HG03064 (cell line): ENCODE measurements around the gene TBC1D10A.

Experiments
- ATAC-seq: cut with Tn5 transposase; IDR thresholded peaks from one replicate; pipeline ENCODE4 v1.9.1; 2021; ENCODE audit warnings: low read depth; ENCODE audit not compliant: unreplicated experiment

TBC1D10A gene

DNA sequence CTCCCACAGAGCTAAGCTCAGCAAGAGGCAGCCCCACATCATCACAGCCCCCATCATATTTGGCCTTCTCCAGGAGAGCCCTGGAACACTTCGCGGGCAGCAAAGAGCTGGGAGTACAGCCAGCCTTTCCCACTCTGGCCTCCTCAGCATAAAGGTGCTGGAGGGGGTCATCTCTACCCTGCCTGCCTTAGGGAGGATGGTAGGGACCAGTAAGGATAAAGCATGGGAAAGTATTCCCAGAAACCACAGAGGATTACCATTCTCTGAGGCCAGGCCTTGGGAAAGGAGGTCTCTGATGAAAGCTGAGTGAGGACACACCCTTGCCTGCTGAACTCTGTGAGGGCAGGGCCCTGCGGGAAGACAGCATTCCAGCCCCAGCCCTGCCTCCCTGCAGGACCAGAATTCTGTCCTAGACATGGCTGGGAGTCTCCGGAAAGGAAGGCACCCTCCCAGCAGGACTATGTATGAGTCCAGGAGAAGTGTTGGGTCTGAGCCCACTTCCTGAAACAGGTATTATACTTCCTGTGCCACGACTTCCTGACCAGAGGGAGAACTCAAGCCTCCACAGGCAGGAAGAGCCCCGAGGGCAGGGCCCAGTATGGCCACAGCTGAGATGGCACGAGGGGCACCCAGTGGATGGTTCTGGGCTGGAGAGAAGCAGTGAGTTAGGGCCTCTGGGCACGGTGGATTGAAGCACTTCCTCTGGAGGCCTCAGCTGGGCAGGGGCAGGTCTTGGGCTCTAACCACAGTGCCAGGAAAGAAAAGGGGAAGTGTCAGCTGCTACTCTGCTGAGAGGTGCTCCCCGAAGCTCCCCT is 24.5 kb downstream of the TBC1D10A start:
- ATAC-seq = no peak

DNA sequence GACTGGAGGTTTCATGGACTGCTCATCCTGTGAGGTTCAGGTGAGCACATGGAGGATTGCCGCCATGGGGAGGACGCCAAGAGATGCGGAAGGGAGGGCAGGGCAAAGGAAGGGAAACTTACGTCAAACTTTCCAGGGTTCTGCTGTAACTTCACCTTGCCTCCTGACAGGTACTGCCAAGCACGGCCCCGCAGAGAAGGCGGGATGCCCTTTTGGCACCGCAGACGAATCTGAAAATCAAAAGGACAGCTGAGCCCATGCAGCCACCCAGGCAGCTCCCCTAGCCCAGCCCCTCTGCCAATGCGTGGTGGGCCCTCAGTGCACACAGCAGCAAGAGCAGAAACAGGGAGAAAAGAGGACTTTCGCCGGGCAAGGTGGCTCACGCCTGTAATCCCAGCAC is 27.4 kb downstream of the TBC1D10A start:
- ATAC-seq = no peak

DNA sequence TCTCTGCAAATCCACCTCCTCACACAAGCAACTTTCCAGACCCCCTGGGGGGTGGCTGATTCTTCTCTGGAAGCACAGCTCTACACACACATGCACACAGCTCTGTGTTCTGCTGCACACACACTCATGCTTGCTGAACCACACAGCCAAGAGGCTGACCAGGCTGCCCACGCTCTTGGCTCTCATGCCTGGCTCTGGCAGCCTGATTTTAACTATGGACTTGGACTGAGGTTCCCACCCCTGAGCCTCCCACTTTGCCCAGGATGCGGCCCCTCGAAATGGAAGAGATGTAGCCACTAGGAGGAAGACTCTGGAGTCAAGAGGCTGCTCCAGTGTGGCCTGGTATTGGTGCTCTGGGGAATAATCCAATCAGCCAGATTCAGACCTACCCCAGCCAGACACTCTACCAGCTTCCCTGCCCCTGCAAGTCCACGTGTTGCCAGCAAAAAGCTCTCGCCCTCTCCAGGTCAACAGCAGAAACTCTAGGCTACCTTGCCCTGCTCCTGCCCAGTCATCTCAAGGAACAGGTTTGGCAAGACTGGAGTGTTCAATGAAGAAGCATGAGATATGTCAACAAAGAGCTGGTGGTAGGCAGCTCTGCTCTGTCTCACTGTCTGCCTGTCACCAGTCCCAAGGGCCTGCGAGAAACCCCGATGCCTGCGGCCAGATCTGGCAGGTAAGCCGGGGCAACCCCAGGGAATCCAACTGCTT is 28.6 kb downstream of the TBC1D10A start:
- ATAC-seq = no peak

DNA sequence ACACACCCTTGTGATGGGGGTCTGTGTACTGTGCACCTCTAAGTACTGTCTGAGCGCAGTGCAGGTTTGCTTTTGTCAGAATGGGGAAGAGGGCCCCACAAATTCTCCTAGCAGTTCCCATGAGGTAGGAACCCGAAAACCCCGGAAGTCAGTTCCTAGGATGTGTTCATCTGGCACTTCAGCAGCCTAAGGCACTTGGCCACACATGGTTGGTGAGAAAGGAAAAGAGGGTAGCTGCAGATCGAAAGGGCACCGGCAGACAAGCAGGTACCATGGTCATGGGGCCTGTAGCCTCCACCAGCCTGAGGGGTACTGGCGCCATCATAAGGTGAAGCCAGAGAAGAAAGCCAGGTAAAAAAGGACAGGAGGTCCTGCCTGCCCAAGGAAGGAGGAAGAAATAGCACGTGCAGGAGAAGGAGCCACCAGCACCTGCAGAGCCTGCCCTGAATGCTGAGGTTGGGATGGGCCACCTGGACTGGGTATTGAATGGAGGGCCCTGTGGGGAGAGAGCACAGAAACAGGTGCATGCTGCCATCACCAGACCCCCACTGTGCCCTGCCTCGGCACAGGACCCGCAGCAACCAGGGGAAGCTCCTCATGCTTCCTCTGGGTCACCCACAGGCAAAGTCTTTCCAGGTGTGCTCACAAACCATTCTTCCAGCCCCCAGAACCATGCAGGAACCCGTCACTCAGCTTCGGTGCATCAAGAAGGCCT is 29.3 kb downstream of the TBC1D10A start:
- no peak for ATAC-seq

DNA sequence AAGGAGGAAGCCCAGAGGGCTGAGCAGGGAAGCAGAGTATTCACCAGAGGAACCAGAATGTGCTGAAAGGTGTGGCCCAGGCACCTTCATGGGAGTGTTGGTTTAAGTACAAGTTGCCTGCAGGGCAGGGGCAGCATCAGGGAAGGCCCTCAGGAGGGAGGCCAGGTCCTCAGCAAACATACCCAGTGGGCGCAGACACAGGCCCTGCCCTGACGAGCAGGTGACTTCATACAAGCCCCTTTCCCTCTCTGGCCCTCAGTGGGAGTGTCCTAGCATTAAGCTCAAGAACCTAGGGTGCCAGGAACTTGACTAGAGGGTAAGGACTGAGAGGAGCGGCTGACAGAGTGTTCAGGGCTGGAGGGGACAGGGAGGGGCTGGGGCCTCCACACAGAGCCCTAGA is 29.9 kb downstream of the TBC1D10A start:
- no peak for ATAC-seq

GRCh38 chr22:30296324-30296723 is 30.4 kb downstream of the TBC1D10A start:
- ATAC-seq = no peak

DNA sequence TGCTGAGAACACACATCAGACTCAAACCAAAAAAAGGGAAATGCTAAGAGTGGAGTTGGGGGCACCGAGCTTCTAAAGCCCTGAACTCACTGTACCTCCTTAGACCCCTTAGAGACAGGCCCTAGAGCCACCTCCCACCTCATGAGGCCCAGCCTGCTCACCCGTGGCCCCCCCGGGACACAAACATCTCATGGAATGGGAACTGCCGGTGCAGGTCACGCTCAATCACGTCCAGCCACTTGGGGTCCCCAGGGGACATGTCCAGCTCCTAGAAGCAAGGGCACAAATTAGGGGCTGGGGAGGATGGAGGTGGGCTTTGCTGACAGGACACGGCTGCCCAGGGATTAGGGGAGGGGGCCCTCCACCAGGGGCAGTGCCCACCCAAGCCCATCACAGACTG is 31.2 kb downstream of the TBC1D10A start:
- no peak for ATAC-seq

GRCh38 chr22:30294830-30295229 is 31.9 kb downstream of the TBC1D10A start:
- no peak for ATAC-seq

GRCh38 chr22:30294066-30294465 is 32.7 kb downstream of the TBC1D10A start:
- ATAC-seq = no peak

- ATAC-seq = no peak
These were observed 33.7 kb downstream of the TBC1D10A start for GRCh38 chr22:30293026-30293425.

DNA sequence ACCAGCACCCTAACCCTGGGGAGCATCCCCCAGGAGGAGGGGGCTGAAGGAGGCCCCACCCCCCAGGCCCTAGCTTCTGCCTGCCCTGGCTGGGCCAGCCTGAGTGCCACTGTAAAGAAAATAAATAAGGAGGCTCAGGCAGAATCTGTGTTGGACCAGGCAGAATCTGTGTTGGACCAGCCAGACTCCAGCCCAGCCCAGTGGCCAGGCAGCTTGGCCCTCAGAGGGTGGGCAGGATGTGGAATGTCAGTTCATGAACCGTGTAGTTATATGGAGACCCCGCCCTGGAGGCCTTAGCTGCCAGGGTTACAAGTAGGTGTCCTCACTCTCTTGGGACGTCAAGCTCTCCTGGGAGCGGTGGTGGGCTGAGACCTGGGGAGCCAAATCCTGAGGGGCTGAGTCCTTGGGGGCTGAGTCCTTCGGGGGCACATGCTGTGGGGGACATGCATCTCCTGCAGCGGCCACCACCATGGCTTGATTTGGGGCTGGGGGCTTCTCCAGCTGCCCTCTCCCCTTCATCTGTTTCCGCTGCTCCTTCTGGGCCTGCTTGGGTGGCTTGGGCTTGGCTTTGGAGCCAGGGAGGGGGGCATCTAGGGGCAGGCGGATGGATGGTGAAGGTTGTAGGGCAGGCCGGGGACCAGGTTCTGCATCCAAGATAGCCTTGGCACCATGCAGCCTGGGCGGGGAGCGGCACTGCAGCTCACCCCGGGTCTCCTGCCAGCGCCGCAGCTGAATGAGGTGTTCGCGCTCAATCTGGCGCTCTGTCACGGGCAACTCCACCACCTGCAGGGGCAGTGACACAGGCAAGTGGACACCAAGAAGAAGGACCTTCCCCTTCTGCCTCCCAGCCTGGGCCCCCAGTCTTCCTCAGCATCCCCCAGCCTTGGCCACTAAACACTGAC is 34.4 kb downstream of the TBC1D10A start:
- no peak for ATAC-seq

- no peak for ATAC-seq
These were observed 35.5 kb downstream of the TBC1D10A start for GRCh38 chr22:30291058-30291892.

GRCh38 chr22:30290342-30291057 is 36.2 kb downstream of the TBC1D10A start:
- ATAC-seq = no peak

GRCh38 chr22:30289980-30290313 is 36.8 kb downstream of the TBC1D10A start:
- ATAC-seq = peak; percentile 5

DNA sequence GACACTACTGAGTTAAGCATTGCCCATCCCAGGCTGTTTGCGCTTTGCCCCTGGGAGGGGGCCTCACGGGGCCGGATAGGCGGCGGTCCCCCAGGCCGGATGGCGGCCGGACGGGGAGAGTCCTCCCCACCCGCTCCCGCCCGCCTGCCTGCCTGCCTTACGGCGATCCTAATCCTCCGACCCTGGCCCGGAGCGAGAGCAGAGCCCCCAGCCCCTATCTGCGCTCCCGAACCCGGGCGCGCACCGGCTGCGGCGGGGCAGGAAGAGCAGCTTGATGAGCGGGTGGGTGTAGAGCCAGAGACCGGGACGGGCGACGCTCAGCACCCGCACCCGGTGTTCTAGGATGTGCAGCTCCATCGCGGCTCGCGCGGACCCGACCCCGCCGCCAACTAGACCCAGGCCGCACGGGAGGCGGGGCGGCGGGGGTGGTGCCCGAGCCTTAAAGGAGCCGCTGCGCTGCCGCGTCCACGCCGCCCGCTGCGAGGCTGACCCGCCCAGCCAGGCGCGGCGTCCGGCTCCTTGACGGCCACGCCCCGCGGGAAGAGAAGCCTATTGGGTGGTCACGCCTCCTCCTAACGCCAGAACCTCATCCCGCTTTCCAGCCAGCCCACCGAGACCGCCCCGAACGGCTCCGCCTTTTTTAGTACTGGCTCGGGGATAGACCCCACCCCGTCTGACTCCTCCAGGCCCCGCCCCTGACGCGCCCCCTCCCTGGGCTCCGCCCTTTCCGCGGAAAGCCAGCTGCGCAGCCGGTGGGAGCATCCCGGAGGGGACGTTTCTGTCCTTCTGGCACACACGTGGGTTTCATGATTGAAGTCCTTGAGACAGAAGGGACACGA is 37.4 kb downstream of the TBC1D10A start, which contains the start of gene CASTOR1:
Gene CASTOR1, minus strand, starts transcription at position 365 of the 839 bp plus-strand sequence. Its CDS starts 8 bp downstream, at position 357.
- peak; percentile 56 for ATAC-seq

DNA sequence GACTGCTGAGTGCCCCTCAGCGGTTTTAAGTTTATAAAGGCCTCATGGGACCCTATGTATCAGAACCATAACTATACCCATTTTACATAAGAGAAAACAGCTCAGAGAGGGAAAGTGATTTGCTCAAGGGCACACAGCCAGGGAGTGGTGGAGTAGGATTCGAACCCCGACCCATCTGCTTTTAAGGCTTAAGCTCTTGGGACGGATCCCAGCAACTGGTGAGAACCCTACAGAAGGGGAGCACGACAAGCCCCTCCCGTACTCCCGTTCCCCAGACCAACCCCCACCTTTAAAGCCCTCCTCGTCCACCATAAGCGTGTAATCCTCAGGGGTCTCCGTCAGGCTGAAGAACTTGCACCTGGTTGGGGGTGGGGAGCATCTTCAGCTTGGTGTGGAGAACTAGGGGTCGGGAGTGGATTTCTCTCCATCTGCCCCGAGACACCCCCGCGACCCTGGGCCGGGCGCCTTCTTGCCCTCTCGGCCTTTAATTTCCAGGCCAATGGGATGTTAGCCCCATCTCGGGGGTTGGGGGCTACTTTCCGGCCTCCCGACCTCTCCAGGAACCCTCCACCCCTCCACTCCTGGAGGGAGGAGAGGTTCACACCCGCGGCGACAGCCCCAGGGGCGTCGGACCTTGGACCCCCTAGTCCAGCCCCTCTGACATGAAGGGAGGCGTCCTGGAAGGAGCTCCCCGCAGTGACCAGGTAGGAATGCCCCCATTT is 38.2 kb downstream of the TBC1D10A start:
- ATAC-seq = no peak

DNA sequence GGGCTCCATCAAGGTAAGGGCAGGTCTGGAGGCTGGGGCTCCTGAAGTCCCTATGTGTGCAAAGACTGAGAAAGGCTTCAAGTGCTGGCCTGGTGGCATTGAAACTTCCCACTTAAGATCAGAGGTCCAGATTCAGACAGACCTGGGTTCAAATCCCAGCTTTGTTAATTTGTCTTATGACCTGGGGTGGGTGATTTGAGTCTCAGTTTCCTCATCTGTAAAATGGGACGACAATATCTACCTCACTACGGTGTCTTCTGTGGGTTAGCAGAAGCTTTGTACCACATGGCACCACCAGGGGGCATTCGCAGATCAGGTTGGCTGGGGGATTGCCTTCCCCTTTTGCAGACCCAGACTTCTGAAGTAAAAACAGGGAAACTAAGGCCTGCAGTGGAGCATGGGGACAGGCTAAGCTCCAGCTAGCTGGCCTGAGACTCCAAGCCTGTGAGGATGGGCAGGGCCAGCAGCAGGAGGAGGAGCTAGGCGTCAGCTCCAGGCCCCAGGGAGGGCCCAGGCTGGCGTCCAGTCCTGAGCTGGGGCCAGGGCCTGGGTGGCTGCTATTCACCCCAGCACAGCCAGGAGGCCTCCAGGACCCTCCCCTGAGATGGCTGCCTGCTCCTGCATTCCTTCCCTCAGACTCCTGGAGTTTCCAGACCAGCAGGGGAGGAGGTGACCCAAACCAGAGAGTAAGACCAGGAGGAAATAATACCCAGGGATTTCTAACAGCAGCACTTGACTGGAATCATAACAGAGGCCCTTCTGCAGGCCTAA is 38.9 kb downstream of the TBC1D10A start:
- ATAC-seq = no peak
